CD14-positive monocyte (primary cell): ENCODE data around the gene STAM2. TPM values are rescaled to one million over a fixed set of nuclear protein-coding genes. Genes with fewer than 3 reads are reported as not detected.

Experiments
- DNase-seq, 3 donors: peaks; one replicate each; pipeline ENCODE4 v3.0.0-alpha.2; 2011 to 2022
- H2AFZ ChIP-seq: 2 replicates; pipeline ENCODE4 v1.6.0; 2012; ENCODE audit warnings: mild to moderate bottlenecking, low read depth, low read length, inconsistent platforms; ENCODE audit not compliant: insufficient read depth, poor library complexity, severe bottlenecking
- H3K27ac ChIP-seq, 2 donors: 1 replicate in 1 of 2; 2 replicates in 1 of 2; pipeline ENCODE4 v1.5.1; 2012 to 2013; ENCODE audit warnings: low read length in 2 of 2, control low read depth in 1 of 2, inconsistent platforms in 1 of 2, low read depth in 1 of 2, mild to moderate bottlenecking in 1 of 2
- H3K27me3 ChIP-seq, 2 donors: one replicate each; pipeline versions ENCODE4 v1.6.0 to v1.6.1; 2011 to 2013; ENCODE audit warnings: low read length in 2 of 2; ENCODE audit not compliant: control insufficient read depth in 2 of 2, insufficient read depth in 2 of 2
- H3K36me3 ChIP-seq, 2 donors: replicated peaks in 1 of 2; 1 replicate in 1 of 2; 2 replicates in 1 of 2; pipeline versions ENCODE4 v1.5.1 to v1.6.1; 2012 to 2013; ENCODE audit warnings: low read length in 2 of 2, control low read depth in 1 of 2, inconsistent platforms in 1 of 2, mild to moderate bottlenecking in 1 of 2; ENCODE audit not compliant: insufficient read depth in 2 of 2, control insufficient read depth in 1 of 2
- H3K4me1 ChIP-seq, 2 donors: 1 replicate in 1 of 2; 2 replicates in 1 of 2; pipeline versions ENCODE4 v1.5.1 to v1.6.1; 2012 to 2013; ENCODE audit warnings: low read length in 2 of 2, control low read depth in 1 of 2, inconsistent platforms in 1 of 2, mild to moderate bottlenecking in 1 of 2, moderate library complexity in 1 of 2; ENCODE audit not compliant: insufficient read depth in 2 of 2, control insufficient read depth in 1 of 2
- H3K4me2 ChIP-seq: replicated peaks from 2 replicates; pipeline ENCODE3; 2012; ENCODE audit warnings: low read length, moderate library complexity, mild to moderate bottlenecking; ENCODE audit not compliant: poor library complexity, severe bottlenecking; ENCODE audit errors: extremely low read depth
- H3K4me3 ChIP-seq, 3 experiments: fragments of 200-600 bp in 1 of 3; sonication (generic) in 1 of 3; replicated peaks in 1 of 3; 1 replicate in 2 of 3; 2 replicates in 1 of 3; pipeline ENCODE4 v1.5.1; 2011 to 2013; ENCODE audit warnings: low read length in 3 of 3, mild to moderate bottlenecking in 3 of 3, control low read depth in 2 of 3, low read depth in 2 of 3, inconsistent platforms in 1 of 3, moderate library complexity in 1 of 3
- H3K79me2 ChIP-seq: 2 replicates; pipeline ENCODE4 v1.6.0; 2012; ENCODE audit warnings: mild to moderate bottlenecking, control low read depth, inconsistent platforms, low read length, moderate library complexity; ENCODE audit not compliant: insufficient read depth
- H3K9ac ChIP-seq: 2 replicates; pipeline ENCODE4 v1.6.0; 2017; ENCODE audit warnings: low read length, mild to moderate bottlenecking; ENCODE audit not compliant: insufficient read depth, poor library complexity, severe bottlenecking
- H3K9me3 ChIP-seq, 2 donors: replicated peaks in 1 of 2; 1 replicate in 1 of 2; 2 replicates in 1 of 2; pipeline versions ENCODE4 v1.5.1 to v1.6.1; 2012 to 2013; ENCODE audit warnings: low read length in 2 of 2, control low read depth in 1 of 2; ENCODE audit not compliant: control insufficient read depth in 1 of 2, insufficient read depth in 1 of 2
- H4K20me1 ChIP-seq: 2 replicates; pipeline ENCODE4 v1.6.0; 2012; ENCODE audit warnings: mild to moderate bottlenecking, low read length, control low read depth, moderate library complexity; ENCODE audit not compliant: insufficient read depth
- H3K27ac Mint-ChIP-seq, 7 donors: one replicate each; pipeline ENCODE4 v1.8.0; 2020; ENCODE audit warnings: mild to moderate bottlenecking in 7 of 7, mixed read lengths in 7 of 7, moderate library complexity in 6 of 7, inconsistent platforms in 2 of 7
- H3K27me3 Mint-ChIP-seq, 3 donors: one replicate each; pipeline ENCODE4 v1.8.0; 2021 to 2022; ENCODE audit warnings: low read depth in 3 of 3, mild to moderate bottlenecking in 3 of 3, mixed read lengths in 3 of 3, moderate library complexity in 3 of 3, inconsistent platforms in 1 of 3
- H3K36me3 Mint-ChIP-seq, 2 donors: one replicate each; pipeline ENCODE4 v1.8.0; 2020; ENCODE audit warnings: mixed read lengths in 2 of 2, inconsistent platforms in 1 of 2, mild to moderate bottlenecking in 1 of 2
- H3K4me1 Mint-ChIP-seq: one replicate; pipeline ENCODE4 v1.8.0; 2020; ENCODE audit warnings: mild to moderate bottlenecking, mixed read lengths
- H3K4me3 Mint-ChIP-seq, 2 donors: one replicate each; pipeline ENCODE4 v1.8.0; 2020; ENCODE audit warnings: mild to moderate bottlenecking in 2 of 2, mixed read lengths in 2 of 2, moderate library complexity in 1 of 2
- H3K9me3 Mint-ChIP-seq, 7 donors: one replicate each; pipeline ENCODE4 v1.8.0; 2020 to 2022; ENCODE audit warnings: mixed read lengths in 7 of 7, mild to moderate bottlenecking in 6 of 7, moderate library complexity in 6 of 7, inconsistent platforms in 2 of 7
- WGBS: methylation state at CpG from one replicate; pipeline ENCODE4 v1.1.5; 2013; ENCODE audit warnings: missing lambda C conversion rate; ENCODE audit not compliant: insufficient coverage; 5-methylcytosine and 5-hydroxymethylcytosine counted together
- intact Hi-C, 2 donors: fragments of 100-400 bp; cut with micrococcal nuclease; formaldehyde crosslinking; loops; one replicate each; pipeline versions ENCODE4 v1.15.0 to v1.15.1; 2023
- polyA plus RNA-seq, 3 donors: library from polyadenylated mRNA; depleted of rRNA in 1 of 3; unstranded in 2 of 3; stranded (reverse) in 1 of 3; fragments of 300-500 nt in 2 of 3; fragments of >200 nt in 1 of 3; fragmentation: Illumina TruSeq in 2 of 3; gene quantifications; 1 replicate in 2 of 3; 2 replicates in 1 of 3; pipeline ENCODE4 v1.2.3, GENCODE V29; 2012 to 2021
- TF ChIP-seq, protein P1 (sequence below): fragments of 200-600 bp; IDR thresholded peaks from one replicate; pipeline ENCODE4 v1.8.0; 2022; ENCODE audit warnings: antibody characterized with exemption, mild to moderate bottlenecking

STAM2 gene
- polyA plus RNA-seq, 3 donors: 6.9 to 12.6 (median 8.2) TPM

DNA sequence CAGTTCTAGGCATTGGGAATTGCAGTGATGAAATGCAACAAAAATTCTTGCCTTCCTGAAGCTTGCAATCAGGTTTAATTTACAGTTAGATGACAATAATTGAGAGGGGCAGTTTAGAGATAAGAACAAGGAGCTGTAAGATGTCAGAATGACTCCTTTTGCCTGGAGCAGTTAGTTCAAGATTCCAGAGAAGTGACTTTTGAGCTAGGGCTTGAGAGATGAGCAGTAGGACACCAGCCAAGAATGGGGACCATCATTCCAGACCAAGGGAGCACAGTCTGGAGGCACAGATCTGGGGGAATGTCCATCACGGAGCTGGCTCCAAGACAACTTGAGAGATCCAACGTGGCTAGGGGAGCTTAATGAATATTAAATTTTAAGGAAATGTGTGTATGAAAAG is 103.6 kb downstream of the STAM2 start:
- TF ChIP-seq, protein P1, sequence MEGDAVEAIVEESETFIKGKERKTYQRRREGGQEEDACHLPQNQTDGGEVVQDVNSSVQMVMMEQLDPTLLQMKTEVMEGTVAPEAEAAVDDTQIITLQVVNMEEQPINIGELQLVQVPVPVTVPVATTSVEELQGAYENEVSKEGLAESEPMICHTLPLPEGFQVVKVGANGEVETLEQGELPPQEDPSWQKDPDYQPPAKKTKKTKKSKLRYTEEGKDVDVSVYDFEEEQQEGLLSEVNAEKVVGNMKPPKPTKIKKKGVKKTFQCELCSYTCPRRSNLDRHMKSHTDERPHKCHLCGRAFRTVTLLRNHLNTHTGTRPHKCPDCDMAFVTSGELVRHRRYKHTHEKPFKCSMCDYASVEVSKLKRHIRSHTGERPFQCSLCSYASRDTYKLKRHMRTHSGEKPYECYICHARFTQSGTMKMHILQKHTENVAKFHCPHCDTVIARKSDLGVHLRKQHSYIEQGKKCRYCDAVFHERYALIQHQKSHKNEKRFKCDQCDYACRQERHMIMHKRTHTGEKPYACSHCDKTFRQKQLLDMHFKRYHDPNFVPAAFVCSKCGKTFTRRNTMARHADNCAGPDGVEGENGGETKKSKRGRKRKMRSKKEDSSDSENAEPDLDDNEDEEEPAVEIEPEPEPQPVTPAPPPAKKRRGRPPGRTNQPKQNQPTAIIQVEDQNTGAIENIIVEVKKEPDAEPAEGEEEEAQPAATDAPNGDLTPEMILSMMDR: no peak
- Histone ChIP-seq H3K4me1 (peaks cover 8 to 10% of the 10 kb centered on the region in 2 donors), H3K9ac (no peak overlapping the region), H3K27me3 (no peaks in the 10 kb centered on the region), H3K9me3 (no peaks in the 10 kb centered on the region), H3K36me3 (no peaks in the 10 kb centered on the region), H3K27ac (no peak overlapping the region), H3K4me3 (no peak overlapping the region), H3K79me2 (no peaks in the 10 kb centered on the region), H2AFZ (no peak overlapping the region), H3K4me2 (no peak overlapping the region), H4K20me1 (no peaks in the 10 kb centered on the region)
- intact Hi-C loops: no loop called here
- no CpG with 5 or more reads among the region's 2 CpGs for WGBS
- Mint-ChIP-seq H3K36me3 (peaks cover 0 to 8% of the 10 kb centered on the region in 2 donors), H3K9me3 (peaks cover 0 to 2% (median 0%) of the 10 kb centered on the region in 7 donors), H3K27ac (no peak overlapping the region), H3K4me1 (peaks cover 13% of the 10 kb centered on the region), H3K27me3 (peaks cover 0 to 1% (median 0%) of the 10 kb centered on the region in 3 donors), H3K4me3 (no peak overlapping the region)
- DNase-seq: no peak

DNA sequence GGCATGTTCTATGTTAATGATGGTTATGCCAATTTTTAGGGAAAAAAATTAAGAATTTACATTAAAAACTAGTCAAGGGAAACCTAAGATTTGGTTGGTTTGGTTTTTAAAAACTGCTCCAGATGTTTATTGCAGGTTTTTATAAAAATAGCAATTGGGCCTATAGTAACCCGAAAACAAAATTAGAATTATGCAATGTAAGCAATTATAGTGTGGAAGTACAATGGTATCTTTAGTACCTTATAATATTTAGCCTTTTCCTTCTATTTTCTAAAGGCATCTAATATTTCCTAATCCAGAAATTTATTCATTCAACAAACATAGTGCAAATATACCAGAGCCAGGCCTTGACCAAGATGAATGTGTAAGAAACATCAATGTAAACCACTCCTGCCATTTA is 104.0 kb downstream of the STAM2 start:
- intact Hi-C loops: no loop called here
- Histone ChIP-seq H3K4me2 (no peak overlapping the region), H4K20me1 (no peaks in the 10 kb centered on the region), H3K27me3 (no peaks in the 10 kb centered on the region), H3K9me3 (no peaks in the 10 kb centered on the region), H3K9ac (no peak overlapping the region), H3K36me3 (no peaks in the 10 kb centered on the region), H3K79me2 (no peaks in the 10 kb centered on the region), H3K27ac (no peak overlapping the region), H3K4me3 (no peak overlapping the region), H3K4me1 (peaks cover 8 to 10% of the 10 kb centered on the region in 2 donors), H2AFZ (no peak overlapping the region)
- peaks cover 0 to 2% (median 0%) of the 10 kb centered on the region in 7 donors for H3K9me3 Mint-ChIP-seq
- no peak overlapping the region for H3K4me3 Mint-ChIP-seq
- no peak overlapping the region for H3K27ac Mint-ChIP-seq
- DNase-seq: no peak
- H3K27me3 Mint-ChIP-seq: peaks cover 0 to 1% (median 0%) of the 10 kb centered on the region in 3 donors
- no CpG with 5 or more reads among the region's 1 CpG for WGBS
- H3K36me3 Mint-ChIP-seq: peaks cover 0 to 8% of the 10 kb centered on the region in 2 donors
- TF ChIP-seq, protein P1: no peak
- H3K4me1 Mint-ChIP-seq: peaks cover 13% of the 10 kb centered on the region
